HG02610 (cell line): ENCODE measurements around the gene CD164L2.
"Not testable (repeated sequence)": the region's sequence is repeated elsewhere in the genome, so short reads cannot be mapped to it uniquely, and the experiment has no call there.

ENCODE experiments used
- ATAC-seq: cut with Tn5 transposase; IDR thresholded peaks from one replicate; pipeline ENCODE4 v1.9.1; 2021; ENCODE audit warnings: mild to moderate bottlenecking, moderate library complexity; ENCODE audit not compliant: unreplicated experiment

CD164L2 gene

DNA sequence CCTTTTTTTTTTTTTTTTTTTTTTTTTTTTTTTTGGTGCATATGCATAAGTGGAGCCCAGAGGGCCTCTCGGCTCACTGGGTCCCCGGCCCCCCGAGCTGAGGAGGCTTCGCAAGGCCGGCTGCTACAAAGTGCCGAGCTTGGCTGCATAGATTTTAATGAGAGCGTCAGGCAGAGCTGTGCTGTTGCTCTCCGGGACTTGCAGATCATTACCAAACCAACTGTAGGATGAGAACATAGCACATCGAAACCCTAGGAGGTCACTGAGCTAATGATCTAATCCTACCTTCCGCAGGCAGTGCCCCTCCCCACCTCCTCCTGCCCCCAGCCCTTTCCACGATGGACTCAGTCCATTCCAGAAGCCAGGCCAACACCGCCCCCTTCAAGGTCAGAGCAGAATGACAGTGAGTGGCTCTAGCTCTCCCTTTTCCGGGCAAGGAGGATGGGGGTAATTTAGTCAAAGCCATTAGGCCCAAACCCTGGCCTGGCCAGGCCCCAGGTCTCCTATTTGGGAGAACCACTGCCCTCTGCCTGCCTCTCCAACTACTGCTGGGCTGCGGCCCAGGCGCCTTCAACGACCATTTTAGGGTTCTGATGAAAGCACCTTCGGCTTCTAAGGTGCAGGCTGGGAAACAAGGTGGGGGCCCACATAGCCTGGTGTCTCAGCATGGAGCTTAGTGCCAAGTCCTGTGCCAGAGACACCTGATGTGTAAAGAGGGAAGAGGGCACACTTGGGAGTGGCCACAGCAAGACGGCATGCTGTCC, 22.6 kb upstream of the CD164L2 start:
- ATAC-seq, result not testable (repeated sequence)

- ATAC-seq, result no peak
These were observed 21.9 kb upstream of the CD164L2 start for GRCh38 chr1:27405074-27405473.

DNA sequence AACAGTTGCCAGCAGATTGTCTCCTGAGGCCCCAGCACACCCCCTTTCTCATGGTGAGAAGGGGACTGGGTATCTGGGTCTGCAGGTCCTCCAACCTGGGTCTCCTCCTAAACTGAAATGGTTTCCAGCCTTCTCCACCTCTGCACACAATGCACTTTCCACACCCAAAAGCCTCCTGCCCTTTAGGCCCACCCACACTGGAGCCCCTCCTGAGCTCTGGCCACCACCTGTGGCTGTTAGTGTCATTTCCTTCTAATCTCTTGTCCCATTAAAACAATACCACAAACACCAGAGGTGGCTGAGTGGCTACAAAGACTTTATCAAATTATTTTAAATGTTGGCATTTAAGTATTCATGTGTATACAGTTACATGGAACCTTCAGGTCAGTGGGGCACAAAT, 20.8 kb upstream of the CD164L2 start:
- ATAC-seq, result no peak

GRCh38 chr1:27403065-27403726, 20.1 kb upstream of the CD164L2 start:
- no peak for ATAC-seq

DNA sequence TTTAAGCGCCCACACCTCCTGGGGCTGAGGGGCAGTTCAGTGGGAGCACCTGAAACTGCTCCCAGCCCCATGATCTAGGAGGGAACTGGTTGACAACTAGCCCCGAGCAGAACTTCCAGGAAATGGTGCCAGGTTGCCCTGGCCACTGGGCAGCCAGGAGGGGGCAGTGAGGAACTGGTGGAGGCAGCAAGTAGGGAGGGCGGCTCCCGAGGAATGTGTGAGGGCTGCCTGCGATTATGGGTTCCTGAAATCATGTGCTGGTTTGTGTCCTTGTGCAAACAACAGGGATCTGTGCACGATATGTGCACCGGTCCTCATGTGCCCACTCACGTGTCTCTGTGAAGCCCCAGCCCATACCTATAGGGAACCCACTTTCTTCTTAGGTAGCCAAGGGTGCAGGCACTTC, 19.2 kb upstream of the CD164L2 start:
- no peak for ATAC-seq

GRCh38 chr1:27400963-27401341, 17.8 kb upstream of the CD164L2 start:
- no peak for ATAC-seq

DNA sequence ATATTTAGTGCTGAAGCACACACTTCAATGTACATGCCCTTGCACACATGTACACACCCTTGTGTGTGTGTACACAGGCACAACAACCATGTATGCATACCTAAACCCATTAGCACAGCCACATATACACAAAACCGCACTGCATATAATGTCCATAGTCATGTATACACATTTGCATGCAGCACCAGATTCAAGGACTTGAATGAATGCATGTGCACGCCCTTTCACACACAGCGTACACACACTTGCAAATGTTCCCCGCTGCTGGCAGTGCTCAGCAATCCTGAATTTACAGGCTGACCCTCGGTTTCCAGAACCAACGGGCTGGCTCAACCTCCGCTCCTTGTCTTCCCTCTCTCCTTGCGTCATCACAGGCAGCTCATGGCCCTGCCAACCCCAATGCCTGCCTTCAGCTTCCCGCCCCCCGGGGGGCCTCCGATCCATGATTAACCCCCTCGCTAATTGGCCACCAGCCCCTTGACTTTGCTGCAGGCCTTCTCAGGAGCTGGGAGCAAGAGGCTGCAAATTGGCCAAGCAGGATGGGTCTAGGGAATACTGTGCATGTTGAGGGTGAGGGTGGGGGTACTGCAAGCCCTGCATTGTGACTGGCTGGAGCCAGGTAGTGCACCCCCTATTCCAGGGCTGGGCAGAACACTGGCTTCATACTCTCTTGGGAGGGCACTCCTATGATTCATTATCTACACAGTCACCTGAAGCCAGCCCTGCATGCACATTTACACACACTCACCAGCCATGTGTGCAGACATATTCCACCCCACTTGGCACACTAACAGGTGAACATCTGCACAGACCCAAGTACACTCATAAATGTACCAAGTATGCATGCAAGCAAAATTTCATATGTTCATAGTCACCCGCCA, 17.2 kb upstream of the CD164L2 start:
- ATAC-seq, result no peak

DNA sequence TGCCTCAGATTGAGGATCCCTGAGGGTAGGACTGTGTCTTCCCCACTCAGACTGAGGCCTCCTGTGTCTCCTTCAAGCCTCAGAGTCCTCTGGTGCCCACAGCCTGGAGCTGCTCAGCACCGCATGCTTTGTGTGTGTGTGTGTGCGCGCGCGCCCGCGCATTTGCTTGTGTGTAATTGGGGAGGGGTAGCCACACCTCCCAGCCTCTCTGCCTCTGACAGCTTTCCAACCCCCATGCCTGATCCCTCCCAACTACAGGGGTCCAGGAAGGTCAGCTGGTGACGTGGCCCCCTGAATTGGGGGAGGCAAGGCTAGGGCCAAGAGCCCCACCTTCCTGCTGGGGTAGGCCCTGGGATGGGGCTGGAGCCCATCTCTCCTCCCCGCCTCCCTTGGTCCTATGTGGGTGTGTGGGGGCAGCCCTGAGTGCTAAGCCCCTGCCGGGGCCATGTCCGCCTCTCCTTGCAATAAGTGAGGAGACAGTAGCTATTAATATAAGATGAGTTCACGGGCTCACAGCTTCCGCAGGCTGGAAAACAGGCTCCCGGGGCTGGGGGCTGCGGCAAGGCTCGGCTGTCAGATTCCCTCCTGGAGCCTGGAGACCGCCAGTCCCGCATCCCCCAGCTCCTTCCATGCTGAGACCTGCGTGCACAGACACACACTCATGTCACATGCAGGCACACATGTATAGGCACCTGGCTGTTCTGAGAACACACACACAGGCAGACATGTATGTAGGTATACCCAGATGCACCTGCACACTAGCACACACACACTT, 16.3 kb upstream of the CD164L2 start:
- ATAC-seq, result no peak

GRCh38 chr1:27398405-27399149, 15.4 kb upstream of the CD164L2 start:
- no peak for ATAC-seq

GRCh38 chr1:27397749-27398148, 14.6 kb upstream of the CD164L2 start:
- ATAC-seq, result no peak

- no peak for ATAC-seq
These were observed 14.0 kb upstream of the CD164L2 start for GRCh38 chr1:27397110-27397509.

GRCh38 chr1:27395441-27396195, 12.5 kb upstream of the CD164L2 start:
- no peak for ATAC-seq

DNA sequence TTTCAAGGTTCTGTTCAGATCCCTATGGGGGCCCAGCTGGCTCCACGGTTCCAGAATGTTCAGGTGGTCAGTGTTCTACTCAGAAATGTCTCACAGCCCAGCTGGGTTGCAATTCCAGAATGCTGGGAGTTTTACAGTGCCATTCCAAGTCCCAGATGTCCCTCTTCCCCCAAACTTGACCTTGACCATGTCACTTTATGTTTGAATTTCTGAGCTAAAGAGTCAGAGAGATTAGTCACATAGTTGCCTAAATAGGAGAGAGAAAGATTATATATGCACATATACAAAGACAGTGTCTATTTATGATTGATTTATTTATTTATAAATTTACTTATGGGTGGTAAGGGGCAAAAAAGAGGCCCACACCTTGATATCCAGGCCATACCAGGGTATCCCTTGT, 11.8 kb upstream of the CD164L2 start:
- ATAC-seq, result no peak

DNA sequence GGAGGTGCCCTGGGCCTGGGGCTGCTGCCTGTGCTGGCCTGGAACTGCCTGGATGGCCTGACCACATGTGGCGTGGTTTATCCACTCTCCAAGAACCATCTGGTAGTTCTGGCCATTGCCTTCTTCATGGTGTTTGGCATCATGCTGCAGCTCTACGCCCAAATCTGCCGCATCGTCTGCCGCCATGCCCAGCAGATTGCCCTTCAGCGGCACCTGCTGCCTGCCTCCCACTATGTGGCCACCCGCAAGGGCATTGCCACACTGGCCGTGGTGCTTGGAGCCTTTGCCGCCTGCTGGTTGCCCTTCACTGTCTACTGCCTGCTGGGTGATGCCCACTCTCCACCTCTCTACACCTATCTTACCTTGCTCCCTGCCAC, 11.1 kb upstream of the CD164L2 start:
- ATAC-seq, result no peak

DNA sequence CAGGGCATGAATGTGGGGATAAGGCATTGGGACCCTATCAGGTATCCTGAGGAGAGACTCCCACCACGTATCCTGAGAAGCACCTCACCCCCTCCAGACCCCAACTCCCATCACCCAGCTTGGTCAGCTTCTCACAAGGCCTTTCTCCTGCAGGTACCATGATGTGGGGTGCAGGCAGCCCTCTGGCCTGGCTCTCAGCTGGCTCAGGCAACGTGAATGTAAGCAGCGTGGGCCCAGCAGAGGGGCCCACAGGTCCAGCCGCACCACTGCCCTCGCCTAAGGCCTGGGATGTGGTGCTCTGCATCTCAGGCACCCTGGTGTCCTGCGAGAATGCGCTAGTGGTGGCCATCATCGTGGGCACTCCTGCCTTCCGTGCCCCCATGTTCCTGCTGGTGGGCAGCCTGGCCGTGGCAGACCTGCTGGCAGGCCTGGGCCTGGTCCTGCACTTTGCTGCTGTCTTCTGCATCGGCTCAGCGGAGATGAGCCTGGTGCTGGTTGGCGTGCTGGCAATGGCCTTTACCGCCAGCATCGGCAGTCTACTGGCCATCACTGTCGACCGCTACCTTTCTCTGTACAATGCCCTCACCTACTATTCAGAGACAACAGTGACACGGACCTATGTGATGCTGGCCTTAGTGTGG, 10.6 kb upstream of the CD164L2 start:
- no peak for ATAC-seq

DNA sequence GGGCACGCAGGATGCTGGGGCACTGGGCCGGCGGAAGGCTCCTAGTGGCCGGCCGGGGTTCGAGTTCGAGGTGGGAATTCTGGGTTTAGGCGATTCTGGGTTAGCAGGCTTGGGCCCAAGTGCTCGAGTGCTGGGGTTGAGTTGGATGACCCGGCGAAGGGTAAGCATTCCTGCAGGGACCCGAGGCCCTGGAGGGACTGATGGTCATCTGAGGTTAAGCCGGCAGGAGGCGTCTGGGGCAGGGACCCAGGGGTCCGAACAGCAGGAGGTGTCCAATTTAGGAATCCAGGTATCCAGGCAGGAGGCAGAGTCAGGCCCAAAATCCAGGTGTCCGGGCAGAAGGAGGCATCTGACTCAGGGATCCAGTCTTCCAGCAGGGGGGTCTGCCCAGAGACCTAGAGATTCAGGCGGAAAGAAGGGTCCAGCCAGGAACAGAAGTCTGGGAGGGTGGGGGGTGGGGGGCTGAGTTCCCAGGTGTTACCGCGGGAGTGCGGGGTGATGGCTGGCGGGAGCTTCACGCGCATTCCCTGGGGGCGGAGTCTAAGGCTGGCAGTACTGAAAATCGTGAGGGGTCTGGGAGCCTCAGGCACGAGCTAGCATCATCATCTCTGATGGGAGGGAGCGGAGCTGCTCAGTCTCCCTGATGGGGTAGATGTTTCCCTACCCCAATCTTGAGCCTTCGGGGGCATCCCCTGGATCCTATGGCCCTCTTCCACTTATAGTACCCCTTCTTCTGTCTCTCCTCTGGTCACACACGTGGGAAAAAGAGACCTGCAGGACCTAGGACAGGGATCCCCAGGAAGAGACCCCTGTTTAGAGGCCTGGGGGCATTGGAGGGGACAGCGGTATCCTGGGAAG, 9.9 kb upstream of the CD164L2 start:
- no peak for ATAC-seq

GRCh38 chr1:27392096-27392777, 9.1 kb upstream of the CD164L2 start, which contains the start of gene GPR3:
GPR3 (plus strand) TSS chr1:27392622; CDS start chr1:27393799, 1,177 bp downstream.
- ATAC-seq, result peak; percentile 69
